Testis (tissue), 2 donors: ENCODE results near the gene WNK1.

Experiments used
- POLR2A ChIP-seq: fragments of 450-650 bp; IDR thresholded peaks from one replicate; pipeline ENCODE4 v1.6.1; 2017; ENCODE audit warnings: antibody characterized with exemption, mild to moderate bottlenecking, moderate library complexity
- TF ChIP-seq, protein P1 (sequence below), 3 experiments: fragments of 450-650 bp in 2 of 3; fragments of 200-600 bp in 1 of 3; sonication (generic) in 1 of 3; IDR thresholded peaks; one replicate each; pipeline ENCODE4 v1.5.1; 2016 to 2019; ENCODE audit warnings: antibody characterized with exemption in 3 of 3, mild to moderate bottlenecking in 2 of 3, moderate library complexity in 1 of 3

DNA sequence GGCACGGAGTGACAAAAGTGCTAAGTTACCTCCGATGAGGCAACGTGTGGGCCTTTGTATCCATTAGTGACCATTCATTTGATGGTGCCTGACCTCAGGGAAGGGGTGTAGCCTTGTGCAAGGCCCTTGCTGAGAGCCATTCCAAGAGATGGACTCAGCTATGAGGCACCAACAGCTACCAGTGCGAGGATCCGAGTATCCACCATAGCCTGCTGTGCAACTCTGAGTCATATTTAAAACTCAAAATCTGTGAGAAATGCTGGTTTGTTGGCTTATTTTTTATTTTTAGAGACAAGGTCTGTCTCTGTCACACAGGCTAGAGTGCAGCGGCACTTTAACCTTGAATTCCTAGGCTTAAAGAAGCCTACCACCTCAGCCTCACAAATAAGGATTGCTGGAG lies 25.1 kb upstream of the WNK1 start:
- TF ChIP-seq, protein P1, sequence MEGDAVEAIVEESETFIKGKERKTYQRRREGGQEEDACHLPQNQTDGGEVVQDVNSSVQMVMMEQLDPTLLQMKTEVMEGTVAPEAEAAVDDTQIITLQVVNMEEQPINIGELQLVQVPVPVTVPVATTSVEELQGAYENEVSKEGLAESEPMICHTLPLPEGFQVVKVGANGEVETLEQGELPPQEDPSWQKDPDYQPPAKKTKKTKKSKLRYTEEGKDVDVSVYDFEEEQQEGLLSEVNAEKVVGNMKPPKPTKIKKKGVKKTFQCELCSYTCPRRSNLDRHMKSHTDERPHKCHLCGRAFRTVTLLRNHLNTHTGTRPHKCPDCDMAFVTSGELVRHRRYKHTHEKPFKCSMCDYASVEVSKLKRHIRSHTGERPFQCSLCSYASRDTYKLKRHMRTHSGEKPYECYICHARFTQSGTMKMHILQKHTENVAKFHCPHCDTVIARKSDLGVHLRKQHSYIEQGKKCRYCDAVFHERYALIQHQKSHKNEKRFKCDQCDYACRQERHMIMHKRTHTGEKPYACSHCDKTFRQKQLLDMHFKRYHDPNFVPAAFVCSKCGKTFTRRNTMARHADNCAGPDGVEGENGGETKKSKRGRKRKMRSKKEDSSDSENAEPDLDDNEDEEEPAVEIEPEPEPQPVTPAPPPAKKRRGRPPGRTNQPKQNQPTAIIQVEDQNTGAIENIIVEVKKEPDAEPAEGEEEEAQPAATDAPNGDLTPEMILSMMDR (IDR thresholded peaks at IDR 0.05) = no peak
- TF ChIP-seq POLR2A = no peak
